ENCODE data around the gene CISD3.

CISD3 gene

DNA sequence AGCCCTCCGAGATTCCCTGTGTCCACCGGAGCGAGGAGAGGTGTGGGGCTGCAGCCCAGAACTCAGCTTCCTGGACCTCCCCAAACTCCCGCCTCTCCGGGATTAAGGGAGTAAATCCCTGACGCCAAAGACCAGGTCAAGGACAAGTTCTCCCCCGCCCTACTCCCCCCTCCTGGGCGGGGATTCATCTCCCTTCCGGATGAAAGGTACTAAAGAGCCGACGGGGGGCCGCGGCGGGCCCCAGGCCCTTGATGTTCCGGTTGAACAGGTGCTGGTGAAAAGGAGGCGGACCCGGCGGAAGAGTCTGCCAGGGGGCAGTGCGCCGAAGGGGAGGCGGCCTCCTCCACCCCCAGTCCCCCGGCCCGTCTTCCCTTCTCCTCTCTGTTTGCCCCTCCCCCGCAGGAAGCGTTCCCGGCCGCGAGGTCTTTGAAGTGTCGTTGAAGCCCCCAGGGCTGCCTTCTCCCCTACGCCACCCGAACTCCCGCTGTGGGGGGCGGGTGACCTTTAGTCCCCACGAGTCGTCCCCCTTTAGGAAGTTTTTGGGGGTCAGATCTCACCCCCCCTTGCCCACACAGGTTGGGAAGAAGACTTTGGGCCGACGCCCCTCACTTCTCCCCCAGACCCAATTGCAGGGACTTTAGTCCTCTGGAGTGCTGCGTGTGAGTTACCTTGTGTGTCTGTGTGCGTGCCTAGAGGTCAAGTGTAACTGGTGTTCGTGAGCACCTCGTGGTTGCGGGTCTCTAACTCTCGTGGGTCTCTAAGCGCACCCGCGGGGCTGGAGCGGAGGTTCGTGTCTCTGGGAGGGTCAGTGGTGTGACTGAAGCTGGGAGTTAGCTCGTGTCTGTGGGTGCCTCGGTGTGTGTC, 26.2 kb upstream of the CISD3 start:
- Histone ChIP-seq H3K4me2 (ENCODE audit: low read depth, low read length, poor library complexity, severe bottlenecking) (peak overlapping the region; percentile 92), H3K27me3 (ENCODE audit: insufficient read depth, low read length, poor library complexity, severe bottlenecking) (no peaks in the 10 kb centered on the region), H3K36me3 (ENCODE audit: insufficient read depth, low read length) (no peaks in the 10 kb centered on the region; the same call in 1 of the 2 replicates), H3K9me3 (ENCODE audit: insufficient read depth, low read depth, low read length) (no peaks in the 10 kb centered on the region), H3K4me1 (ENCODE audit: insufficient read depth, low read length, poor library complexity, severe bottlenecking) (peaks cover 40% of the 10 kb centered on the region), H3K79me2 (ENCODE audit: insufficient read depth, low read length) (peaks cover 53% of the 10 kb centered on the region), H2AFZ (ENCODE audit: low read length) (peak overlapping the region; percentile 73), H3K9me2 (replicated peaks; ENCODE audit: low read depth, low read length) (no peaks in the 10 kb centered on the region), H3K4me3 (ENCODE audit: low read length, poor library complexity, severe bottlenecking) (peak overlapping the region; percentile 99), H4K20me1 (ENCODE audit: insufficient read depth, low read length, poor library complexity, severe bottlenecking) (peaks cover 29% of the 10 kb centered on the region), H3F3A (ENCODE audit: low read depth) (peaks cover 7% of the 10 kb centered on the region), H3K9ac (ENCODE audit: low read depth, low read length, poor library complexity, severe bottlenecking) (peak overlapping the region; percentile 99)
- TF ChIP-seq, protein P1, sequence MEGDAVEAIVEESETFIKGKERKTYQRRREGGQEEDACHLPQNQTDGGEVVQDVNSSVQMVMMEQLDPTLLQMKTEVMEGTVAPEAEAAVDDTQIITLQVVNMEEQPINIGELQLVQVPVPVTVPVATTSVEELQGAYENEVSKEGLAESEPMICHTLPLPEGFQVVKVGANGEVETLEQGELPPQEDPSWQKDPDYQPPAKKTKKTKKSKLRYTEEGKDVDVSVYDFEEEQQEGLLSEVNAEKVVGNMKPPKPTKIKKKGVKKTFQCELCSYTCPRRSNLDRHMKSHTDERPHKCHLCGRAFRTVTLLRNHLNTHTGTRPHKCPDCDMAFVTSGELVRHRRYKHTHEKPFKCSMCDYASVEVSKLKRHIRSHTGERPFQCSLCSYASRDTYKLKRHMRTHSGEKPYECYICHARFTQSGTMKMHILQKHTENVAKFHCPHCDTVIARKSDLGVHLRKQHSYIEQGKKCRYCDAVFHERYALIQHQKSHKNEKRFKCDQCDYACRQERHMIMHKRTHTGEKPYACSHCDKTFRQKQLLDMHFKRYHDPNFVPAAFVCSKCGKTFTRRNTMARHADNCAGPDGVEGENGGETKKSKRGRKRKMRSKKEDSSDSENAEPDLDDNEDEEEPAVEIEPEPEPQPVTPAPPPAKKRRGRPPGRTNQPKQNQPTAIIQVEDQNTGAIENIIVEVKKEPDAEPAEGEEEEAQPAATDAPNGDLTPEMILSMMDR (conservative IDR thresholded peaks at IDR 0.05; ENCODE audit: low read length), result no peak
- no peak for TF ChIP-seq EZH2phosphoT487 (IDR thresholded peaks at IDR 0.05; ENCODE audit: borderline replicate concordance)

DNA sequence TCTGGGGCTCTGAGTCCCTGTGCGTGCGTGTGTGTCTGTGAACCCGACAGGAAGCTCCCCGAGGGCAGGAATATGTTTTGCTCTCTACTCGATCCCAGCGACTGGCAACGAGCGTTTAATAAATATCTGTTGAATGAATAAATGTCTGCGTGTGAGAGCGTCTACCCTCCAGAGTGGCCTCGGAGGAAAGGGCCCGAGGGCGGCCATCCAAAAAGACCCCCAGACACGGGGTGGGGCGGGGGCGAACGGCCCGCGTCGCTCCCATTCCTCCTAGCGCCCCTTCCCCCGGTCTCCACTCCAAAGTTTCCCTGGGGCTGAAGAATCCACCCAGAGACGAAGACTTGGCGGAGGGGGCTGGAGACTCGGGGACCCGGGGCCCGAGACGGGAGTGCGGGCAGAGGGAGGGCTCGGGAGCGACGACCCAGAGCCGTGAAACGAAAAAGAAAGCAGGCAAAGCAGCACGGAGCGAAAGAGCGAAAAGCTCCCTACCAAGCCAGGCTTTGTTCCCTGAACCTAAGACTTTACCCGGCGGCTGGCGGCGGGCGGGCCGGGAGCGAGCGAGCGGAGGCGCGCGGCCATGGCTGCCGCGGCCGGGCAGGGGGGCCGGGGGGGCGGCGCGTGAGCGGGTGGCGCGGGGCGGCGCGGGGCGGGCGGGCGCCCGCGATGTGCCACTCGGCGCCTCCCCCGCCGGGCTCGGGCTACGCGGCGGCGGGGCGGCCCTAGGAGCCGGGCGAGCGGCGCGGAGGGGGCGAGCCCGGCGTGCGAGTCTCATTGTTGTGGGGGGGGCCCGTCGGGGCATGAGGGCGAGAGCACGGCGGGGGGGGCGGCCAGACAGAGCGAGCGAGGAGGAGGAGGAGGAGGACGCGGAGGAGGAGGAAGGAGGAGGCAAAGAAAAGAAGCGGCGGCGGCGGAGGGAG, 25.3 kb upstream of the CISD3 start, which contains the start of gene MLLT6:
Gene MLLT6, plus strand, starts transcription at position 668 of the 917 bp plus-strand sequence. CDS start 360 bp downstream, outside the sequence.
- peak within 1 kb of the TSS; percentile 95 for H3K4me2 ChIP-seq (ENCODE audit: low read depth, low read length, poor library complexity, severe bottlenecking)
- peak within 1 kb of the TSS; percentile 73 for H2AFZ ChIP-seq (ENCODE audit: low read length)
- peaks cover 7% of the 10 kb centered on the region for H3F3A ChIP-seq (ENCODE audit: low read depth)
- H3K27me3 ChIP-seq (ENCODE audit: insufficient read depth, low read length, poor library complexity, severe bottlenecking), result no peaks in the 10 kb centered on the region
- H3K9me3 ChIP-seq (ENCODE audit: insufficient read depth, low read depth, low read length), result no peaks in the 10 kb centered on the region
- H3K4me1 ChIP-seq (ENCODE audit: insufficient read depth, low read length, poor library complexity, severe bottlenecking), result peaks cover 41% of the 10 kb centered on the region
- peaks cover 9% of the 10 kb centered on the region; the same call in 1 of the 2 replicates for H3K36me3 ChIP-seq (ENCODE audit: insufficient read depth, low read length)
- H3K9ac ChIP-seq (ENCODE audit: low read depth, low read length, poor library complexity, severe bottlenecking), result peak within 1 kb of the TSS; percentile 99
- peaks cover 36% of the 10 kb centered on the region for H4K20me1 ChIP-seq (ENCODE audit: insufficient read depth, low read length, poor library complexity, severe bottlenecking)
- no peaks in the 10 kb centered on the region for H3K9me2 ChIP-seq (replicated peaks; ENCODE audit: low read depth, low read length)
- peak within 1 kb of the TSS; percentile 99 for H3K4me3 ChIP-seq (ENCODE audit: low read length, poor library complexity, severe bottlenecking)
- H3K79me2 ChIP-seq (ENCODE audit: insufficient read depth, low read length), result peaks cover 62% of the 10 kb centered on the region
- TF ChIP-seq EZH2phosphoT487 (IDR thresholded peaks at IDR 0.05; ENCODE audit: borderline replicate concordance), result no peak
- TF ChIP-seq, protein P1 (conservative IDR thresholded peaks at IDR 0.05; ENCODE audit: low read length), result no peak

DNA sequence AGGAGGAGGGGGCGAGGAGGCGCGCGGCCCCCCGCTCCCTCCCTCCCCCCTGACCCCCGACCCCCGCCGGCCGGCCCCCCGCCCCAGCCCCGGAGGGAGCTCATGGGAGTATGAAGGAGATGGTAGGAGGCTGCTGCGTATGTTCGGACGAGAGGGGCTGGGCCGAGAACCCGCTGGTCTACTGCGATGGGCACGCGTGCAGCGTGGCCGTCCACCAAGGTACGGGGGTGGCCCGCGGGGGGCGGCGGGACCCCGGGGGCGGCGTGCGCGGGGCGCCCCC, 24.7 kb upstream of the CISD3 start:
- Histone ChIP-seq H2AFZ (ENCODE audit: low read length) (no peak overlapping the region), H3K4me2 (ENCODE audit: low read depth, low read length, poor library complexity, severe bottlenecking) (peak overlapping the region; percentile 95), H3K36me3 (ENCODE audit: insufficient read depth, low read length) (peaks cover 10% of the 10 kb centered on the region; the same call in 1 of the 2 replicates), H3K79me2 (ENCODE audit: insufficient read depth, low read length) (peaks cover 66% of the 10 kb centered on the region), H3K27me3 (ENCODE audit: insufficient read depth, low read length, poor library complexity, severe bottlenecking) (no peaks in the 10 kb centered on the region), H4K20me1 (ENCODE audit: insufficient read depth, low read length, poor library complexity, severe bottlenecking) (peaks cover 42% of the 10 kb centered on the region), H3F3A (ENCODE audit: low read depth) (peaks cover 7% of the 10 kb centered on the region), H3K9me3 (ENCODE audit: insufficient read depth, low read depth, low read length) (no peaks in the 10 kb centered on the region), H3K9ac (ENCODE audit: low read depth, low read length, poor library complexity, severe bottlenecking) (peak overlapping the region; percentile 99), H3K9me2 (replicated peaks; ENCODE audit: low read depth, low read length) (no peaks in the 10 kb centered on the region), H3K4me1 (ENCODE audit: insufficient read depth, low read length, poor library complexity, severe bottlenecking) (peaks cover 47% of the 10 kb centered on the region), H3K4me3 (ENCODE audit: low read length, poor library complexity, severe bottlenecking) (peak overlapping the region; percentile 93)
- no peak for TF ChIP-seq EZH2phosphoT487 (IDR thresholded peaks at IDR 0.05; ENCODE audit: borderline replicate concordance)
- TF ChIP-seq, protein P1 (conservative IDR thresholded peaks at IDR 0.05; ENCODE audit: low read length), result no peak

All from Loucy (cell line).